HG03064 (cell line): Measurements from ENCODE around the gene ENTPD8.
"Not testable (repeated sequence)": the region's sequence is repeated elsewhere in the genome, so short reads cannot be mapped to it uniquely, and the experiment has no call there.

Experiments
- ATAC-seq: cut with Tn5 transposase; IDR thresholded peaks from one replicate; pipeline ENCODE4 v1.9.1; 2021; ENCODE audit warnings: low read depth; ENCODE audit not compliant: unreplicated experiment

ENTPD8 gene

DNA sequence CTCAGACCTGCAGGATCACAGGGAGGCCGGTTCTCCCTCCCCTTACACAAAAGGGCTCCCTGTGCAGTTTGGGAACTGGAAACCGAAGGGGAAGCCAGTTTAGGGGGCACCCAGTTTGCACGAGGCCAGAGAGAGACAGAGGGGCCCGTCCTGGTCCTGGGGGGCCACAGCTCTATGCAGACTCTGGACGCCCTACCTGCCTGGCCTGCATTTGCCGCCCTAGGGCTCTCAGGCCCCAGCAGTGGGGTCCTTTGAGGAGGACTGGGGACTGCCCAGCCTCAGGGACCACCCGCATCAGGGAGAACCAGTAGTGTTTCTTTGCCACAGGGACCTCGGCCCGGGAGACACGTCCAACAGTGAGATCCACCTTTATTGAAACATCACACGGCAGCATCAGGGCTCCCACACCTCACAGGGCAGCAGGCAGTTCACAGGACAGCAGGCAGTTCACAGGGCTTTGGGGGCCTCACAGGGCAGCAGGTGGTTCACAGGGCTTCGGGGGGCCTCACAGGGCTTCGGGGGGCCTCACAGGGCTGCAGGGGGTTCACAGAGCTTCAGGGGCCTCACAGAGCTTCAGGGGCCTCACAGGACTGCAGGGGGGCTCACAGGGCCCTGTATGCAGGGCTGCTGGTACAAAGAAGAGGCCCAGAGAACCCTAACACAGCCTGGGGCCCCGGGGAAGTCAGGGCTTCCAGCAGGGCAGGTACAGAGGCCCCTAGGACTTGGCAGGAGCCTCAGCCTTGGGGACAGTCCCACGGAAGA is 18.6 kb upstream of the ENTPD8 start:
- ATAC-seq, result no peak

DNA sequence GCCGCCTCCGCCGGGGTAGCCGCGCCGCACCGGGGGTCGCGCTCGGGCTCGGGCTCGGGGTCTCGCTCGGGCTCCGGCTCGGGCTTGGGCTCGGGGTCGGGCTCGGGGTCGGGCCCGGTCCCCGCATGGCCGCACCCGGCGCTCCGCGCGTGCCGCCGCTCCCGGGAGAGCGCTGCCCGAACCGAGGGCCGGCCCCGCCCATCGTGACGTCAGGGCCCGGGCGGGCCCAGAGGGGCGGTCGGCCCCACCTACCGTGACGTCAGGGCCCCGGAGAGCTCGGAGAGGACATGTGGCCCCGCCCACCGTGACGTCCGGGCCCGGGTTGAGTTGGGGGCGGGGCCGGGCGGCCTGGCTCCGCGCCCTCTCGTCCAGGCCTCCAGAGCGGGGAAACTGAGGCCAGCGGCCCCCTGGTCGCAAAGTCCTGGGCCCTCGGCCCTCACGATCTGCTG is 18.0 kb upstream of the ENTPD8 start, which contains the start of gene NSMF:
NSMF (minus strand) TSS at position 183 of the 449 bp plus-strand sequence. CDS start 232 bp downstream, outside the sequence.
- no peak for ATAC-seq

DNA sequence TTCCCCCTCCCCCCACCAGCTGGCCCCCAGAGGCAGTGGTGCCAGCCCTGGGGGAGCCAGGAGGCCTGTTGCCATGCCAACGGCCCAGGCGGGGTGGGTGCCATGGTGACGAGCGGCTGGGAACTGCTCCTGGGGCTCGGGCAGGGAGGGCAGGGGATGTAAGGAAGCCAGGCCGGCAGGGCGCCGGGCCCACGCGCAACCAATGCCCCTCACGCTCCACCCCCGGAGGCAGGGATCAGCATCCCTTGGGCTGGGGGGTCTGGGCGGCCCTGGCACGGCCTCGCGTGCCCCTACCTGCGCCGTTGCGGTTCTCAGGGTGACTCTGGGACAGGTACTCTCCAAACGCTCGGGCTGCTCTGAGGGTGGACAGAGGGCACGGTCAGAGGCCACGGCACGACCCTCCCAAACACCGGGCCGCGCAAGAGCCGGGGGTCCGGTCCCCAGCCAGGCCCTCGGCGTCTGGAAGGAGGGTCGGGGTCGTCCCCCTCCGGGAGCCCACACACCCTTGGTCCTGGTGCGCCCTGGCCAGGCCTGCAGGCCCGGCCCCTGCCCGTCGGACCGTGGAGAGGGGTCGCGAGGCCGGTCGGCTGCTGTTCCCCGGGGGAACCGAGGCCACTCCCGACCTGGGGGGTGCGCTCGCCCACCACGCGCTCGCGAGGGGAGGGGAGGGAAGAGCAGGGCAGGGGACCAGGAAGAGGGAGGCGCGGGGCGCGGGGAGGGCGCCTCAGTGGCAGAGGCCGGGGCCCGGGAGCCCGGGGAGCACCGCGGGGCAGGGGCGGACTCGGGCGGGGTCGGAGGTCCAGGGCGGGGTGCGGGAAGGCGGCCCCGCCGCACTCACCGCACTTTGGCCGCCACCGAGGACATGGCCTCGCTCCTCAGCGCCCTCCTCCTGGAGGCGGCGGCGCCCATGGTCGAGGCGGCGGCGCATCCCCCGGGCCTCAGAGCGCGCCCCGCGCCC is 17.3 kb upstream of the ENTPD8 start:
- ATAC-seq, result no peak

DNA sequence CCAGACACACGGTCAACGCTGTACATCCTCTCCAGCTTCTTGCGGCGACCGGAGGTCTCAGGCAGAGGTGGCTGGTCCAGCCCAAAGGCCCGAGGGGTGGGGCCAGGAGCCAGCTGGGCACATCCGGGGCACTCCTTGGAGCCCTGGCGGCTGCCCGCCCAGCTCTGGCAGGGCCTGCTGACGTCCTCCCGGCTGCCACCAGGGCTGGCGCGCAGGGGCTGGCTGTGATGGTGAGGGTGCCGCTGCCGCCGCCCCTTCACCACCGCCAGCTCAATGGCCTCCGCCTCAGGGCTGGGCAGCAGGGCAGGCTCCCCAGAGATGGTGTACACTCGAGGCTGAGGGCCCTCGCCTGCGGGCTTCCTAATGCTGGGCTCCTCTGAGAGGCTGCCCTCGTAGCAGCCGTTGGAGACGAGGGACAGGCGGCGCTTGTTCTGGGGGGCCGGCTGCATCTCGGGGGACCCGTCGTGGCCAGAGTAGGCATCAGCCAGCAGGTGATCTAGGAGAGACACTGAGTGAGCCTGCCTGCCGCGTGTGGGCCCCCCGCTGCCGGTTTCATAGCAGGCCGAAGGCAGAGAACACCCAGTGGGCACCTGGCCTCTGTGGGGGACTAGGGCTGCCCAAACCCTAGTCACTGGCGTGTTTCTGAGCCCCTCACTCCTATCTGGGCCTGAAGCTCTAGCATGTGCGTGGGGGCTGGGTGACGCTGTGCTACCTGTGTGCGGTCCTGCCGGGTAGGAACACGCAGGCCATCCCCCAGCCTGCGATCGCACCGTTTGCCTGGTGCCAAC is 16.4 kb upstream of the ENTPD8 start:
- no peak for ATAC-seq

DNA sequence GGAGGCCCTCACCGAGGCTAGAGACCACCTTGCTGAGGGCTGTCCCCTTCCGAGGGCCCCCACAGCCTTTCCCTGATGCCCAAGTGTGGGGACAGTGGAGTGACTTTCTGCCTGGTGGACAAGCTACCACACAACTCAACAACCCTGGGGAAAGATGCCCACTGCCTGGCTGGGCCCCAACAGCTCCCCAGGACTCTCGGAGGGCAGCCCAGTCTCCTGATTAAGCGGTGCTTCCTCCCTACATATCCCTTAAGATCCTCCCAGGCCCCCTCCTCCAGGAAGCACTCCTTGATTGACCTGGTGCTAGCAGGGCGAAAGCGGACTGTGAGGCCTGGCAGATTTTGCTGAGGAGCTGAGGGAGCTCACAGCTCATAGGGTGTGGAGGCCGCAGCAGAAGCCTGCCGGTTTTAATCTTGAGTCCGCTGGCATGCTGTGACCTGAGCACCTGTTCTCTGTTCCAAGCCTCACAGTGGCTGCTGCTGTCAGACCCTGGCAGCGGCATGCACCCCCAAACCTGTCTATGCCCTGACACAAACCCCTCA is 15.8 kb upstream of the ENTPD8 start:
- ATAC-seq, result no peak

DNA sequence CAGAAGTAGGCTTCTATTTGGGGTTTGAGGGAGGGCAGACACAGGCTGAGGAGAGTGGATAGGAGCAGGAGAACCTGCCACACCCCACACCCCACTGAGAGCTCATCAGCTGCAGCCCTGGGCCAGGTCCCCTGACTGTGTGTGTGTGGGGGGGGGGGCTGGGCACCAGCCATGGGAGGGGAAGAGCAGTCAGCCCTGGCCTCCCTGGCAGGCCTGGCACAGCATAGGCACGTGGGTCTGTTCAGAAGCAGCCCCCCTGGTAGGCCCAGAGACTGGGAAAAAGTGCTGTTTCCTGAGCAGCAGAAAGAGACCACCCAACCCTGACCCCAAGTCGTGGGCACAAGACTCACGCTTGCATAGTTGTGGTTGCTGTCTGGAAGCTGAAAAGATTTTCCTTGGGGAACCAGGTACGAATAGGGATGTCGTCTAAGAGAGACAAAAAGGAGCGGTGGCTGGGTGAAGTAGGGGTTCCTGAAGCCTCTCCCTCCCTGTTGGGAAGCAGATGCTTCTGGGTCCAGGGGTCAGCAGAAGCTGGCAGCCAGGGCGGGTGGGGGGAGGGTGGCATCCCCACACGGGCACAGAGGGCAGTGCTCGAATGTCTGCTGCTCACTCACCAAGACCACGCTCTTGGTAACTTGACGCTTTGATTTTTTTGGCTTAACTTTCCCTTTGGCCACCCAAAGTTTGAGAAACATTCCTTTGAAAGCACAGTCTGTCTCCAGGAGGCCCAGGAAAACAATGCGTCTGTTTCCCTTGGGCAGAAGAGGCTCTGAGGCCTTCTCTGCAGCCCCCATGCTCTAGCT is 15.1 kb upstream of the ENTPD8 start:
- ATAC-seq, result no peak

DNA sequence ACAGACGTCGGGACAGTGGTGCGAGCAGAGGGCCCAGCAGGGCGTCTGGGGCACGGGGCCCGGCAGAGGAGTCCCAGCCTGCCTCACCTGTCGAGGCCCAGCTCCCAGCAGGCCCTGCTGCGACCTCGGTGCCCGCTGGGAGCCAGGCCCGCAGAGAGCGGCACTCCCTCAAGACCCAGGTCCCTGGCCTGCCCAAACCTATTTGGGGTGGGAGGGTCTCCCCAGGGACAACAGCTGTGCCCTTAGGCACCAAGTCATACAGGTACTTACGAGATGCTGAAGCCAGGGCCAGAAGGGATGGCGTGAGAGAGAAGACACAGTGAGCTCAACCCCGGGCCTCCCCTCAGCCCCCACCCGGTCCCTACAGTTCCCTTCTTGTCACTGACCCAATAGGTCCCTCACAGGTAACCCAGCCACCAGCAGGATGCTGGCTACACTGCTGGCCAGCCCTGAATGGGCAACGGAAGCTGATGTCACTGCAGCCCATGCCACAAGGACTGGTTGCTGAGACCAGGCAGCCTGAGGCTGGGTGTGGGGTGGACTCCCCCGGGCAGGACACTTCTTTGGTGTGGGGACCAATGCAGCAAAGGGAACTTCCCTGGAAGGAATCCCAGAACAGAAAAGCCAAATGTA is 14.3 kb upstream of the ENTPD8 start:
- ATAC-seq, result no peak

DNA sequence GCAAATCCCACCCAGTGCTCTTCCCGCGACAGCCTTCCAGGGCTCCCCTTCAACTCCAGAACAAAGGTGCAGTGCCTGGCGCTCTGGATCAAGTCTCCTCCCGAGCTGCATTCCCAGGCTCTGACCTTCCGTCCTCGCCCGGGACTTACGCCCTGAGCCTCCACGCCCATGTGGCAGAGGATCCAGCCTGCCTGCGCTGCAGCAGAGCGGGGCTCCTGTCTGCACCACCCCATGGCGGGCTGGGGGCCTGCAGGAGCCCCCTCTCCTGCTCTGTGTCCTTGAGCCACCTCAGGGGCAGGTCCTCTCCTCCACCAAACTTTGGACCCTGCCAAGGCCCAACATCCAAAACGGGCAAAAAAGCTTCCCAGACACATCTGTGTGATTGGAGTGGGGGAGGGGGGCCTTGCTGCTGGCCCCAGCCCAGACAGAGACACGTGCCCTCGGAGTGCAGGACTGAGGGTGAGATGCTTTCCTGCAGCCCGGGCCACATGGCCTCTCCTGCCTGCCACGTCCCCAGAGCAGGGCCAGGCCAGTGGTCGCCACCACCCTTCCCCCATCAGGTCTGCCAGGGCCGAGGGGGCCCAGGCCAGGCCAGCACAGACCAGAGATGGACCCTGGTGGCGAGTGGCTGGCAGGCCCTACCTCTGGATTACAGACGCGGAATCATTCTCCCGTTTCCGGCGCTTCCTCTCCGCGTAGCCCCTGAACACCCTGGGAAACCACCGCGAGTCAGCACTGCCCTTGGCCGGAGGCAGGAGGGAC is 13.6 kb upstream of the ENTPD8 start:
- no peak for ATAC-seq

DNA sequence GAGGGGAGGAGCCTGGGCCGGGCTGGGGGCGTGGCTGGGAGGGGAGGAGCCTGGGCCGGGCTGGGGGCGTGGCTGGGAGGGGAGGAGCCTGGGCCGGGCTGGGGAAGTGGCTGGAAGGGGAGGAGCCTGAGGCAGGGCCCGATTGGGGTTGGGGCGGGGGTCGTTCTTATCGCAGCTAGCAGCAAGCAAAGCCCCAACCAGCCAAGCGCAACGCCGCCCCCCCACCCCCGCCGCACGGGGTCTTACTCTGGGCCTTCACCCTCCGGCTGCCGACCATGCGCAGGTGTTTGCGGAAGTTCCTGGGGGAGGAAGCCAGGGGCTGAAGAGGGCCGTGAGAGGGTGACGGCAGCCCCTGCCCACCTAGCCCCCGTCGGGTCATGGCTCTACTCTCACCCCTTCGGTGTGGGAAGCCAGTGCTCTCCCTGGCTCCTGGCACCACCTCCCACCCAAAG is 13.0 kb upstream of the ENTPD8 start:
- ATAC-seq, result no peak

DNA sequence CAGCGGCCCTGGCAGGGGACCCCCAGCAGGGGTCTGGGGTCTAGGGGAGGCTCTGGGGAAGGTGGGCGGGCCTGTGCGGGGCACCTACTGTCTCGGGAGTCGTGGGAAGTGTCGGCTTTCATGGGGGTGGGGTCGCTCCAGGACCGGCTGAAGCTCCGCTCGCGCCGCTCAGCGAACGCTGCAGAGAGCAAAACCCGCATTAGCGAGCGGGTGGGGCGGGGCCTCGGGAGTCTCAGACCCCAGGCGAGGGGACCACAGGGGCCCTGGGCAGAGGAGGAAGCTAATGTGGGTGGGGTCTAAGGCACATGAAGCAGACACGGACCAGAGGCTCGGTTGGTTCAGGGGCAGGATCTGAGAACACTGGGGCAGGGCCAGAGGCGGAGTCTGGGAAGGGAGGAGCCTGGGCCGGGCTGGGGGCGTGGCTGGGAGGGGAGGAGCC is 12.5 kb upstream of the ENTPD8 start:
- ATAC-seq, result no peak

DNA sequence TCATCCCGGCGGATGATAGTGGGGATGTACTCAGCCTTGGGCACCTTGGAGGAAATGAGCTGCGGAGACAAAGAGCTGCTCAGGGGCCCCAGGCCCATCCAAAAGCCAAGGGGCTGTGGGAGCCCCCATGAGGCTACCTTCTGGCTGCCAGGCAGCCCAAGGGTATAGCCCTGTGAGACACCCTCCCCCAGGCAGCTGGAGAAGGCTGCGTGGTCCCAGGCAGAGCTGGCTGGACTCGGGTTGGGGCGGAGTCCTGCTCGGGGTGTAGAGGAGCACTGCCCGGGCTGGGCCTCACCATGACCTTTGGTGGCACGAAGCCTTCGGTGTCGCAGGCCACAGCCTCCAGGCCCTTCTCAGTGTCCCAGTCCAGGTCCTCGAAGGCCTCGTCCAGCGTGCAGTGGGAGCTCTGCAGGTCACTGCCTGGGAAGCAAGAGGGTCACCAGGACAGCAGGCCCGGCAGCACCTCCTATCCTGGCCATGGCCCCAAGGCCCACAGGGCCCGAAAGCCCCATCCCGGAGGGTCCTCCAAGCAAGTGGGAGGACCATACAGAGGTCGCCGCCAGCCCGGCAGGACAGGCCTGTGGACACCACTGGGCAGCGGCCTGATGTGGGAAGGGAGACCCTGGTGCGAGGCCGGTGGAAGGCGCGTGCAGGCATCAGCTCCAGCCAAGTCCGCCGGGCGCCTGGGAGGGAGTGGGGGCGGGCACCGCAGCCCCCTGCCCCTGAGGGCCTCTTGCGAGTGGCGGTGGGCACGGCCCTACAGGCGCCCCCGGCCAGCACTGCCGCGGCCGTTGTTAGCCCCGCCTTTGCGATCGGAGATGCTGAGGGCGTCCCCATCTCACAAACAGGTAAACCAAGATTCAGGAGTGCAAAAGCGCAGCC is 11.8 kb upstream of the ENTPD8 start:
- no peak for ATAC-seq

DNA sequence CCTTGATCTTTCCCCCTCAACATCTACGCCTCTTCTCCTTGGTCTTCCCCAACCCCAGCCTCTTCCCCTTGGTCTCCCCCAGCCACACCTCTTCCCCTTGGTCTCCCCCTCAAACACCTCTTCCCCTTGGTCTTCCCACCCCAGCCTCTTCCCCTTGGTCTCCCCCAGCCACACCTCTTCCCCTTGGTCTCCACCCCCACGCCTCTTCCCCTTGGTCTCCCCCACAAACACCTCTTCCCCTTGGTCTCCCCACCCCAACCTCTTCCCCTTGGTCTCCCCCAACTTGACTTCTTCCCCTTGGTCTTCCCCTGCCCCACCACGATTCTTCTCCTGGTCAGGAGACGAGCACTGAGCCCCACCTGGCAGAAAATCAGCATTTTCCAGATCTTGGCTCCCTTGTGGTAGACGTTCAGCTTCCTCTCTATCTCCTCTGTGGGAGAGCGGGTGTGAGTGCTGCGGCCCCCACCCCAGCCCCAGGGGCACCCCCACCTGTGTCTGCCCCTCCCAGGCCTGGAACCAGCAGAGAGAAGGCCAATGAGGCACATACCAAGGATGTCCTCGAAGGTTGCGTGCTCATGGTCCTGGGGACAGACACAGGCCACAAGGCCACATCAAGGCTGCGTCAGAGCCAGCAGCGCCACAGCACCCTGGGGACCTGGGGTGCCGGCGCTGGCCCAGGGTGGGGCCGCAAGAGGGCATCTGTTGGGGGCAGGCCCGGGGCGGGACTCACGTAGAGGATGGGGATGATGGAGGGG is 11.0 kb upstream of the ENTPD8 start:
- no peak for ATAC-seq

DNA sequence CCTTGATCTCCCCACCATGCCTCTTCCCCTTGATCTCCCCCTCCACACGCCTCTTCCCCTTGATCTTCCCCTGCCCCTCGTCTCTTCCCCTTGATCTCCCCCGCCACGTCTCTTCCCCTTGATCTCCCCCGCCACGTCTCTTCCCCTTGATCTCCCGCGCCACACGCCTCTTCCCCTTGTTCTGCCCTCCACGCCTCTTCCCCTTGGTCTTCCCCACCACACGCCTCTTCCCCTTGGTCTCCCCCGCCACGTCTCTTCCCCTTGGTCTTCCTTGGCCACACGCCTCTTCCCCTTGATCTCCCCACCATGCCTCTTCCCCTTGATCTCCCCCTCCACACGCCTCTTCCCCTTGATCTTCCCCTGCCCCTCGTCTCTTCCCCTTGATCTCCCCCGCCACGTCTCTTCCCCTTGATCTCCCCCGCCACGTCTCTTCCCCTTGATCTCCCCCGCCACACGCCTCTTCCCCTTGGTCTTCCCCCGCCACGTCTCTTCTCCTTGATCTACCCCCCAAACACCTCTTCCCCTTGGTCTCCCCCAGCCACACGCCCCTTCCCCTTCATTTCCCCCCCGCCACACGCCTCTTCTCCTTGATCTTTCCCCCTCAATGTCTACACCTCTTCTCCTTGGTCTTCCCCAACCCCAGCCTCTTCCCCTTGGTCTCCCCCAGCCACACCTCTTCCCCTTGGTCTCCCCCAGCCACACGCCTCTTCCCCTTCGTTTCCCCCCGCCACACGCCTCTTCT is 10.3 kb upstream of the ENTPD8 start:
- not testable (repeated sequence) for ATAC-seq

DNA sequence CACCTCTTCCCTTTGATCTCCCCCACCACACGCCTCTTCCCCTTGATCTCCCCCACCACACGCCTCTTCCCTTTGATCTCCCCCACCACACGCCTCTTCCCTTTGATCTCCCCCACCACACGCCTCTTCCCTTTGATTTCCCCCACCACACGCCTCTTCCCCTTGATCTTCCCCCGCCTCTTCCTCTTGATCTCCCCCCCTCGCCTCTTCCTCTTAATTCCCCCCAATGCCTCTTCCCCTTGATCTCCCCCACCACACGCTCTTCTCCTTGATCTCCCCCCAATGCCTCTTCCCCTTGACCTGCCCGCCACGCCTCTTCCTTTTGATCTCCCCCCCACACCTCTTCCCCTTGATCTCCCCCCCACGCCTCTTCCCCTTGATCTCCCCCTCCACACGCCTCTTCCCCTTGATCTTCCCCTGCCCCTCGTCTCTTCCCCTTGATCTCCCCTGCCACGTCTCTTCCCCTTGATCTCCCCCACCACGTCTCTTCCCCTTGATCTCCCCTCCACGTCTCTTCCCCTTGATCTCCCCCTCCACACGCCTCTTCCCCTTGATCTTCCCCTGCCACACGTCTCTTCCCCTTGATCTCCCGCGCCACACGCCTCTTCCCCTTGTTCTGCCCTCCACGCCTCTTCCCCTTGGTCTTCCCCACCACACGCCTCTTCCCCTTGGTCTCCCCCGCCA is 9.5 kb upstream of the ENTPD8 start:
- ATAC-seq, result not testable (repeated sequence)

DNA sequence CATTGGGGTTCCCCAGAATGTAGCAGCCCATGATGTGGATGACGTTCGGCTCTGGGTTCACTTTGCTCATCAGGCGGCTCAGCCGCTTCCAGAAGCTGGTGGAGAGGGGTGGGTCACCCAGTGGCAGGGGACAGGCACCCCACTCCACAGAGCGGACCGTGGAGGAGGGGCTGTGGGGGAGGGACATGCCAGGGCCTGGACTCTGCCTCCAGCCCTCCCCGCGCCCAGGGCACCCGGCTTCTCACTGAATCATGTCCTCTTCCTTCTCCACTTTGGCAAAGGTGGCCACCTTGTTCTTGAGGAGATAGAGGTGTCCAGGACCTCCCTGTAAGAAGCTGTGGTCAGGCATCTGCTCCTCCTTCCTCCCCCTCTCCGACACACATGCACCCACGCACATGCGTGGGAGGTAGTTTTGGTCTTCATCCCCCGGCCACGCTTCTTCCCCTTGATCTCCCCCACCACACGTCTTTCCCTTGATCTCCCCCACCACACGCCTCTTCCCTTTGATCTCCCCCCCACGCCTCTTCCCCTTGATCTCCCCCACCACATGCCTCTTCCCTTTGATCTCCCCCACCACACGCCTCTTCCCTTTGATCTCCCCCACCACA is 8.9 kb upstream of the ENTPD8 start:
- ATAC-seq, result no peak
